ENCODE measurements around the gene PCNP.

DNA sequence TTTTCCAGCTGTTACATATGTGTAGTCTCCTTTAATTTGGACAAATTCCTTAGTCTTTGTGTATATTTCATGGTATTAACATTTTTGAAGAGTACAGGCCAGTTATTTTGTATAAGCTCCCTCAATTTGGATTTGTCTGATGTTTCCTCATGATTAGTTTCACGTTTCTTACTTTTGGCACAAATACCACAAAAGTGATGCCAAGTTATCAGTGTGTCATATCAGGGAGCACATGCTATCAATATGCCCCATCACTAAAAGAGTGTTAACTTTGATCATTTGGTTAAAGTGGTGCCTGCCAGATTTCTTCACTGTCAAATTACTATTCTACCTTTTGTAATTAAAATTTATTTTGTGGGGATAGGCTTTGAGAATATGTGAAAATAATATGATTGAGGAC, 14.6 kb downstream of the PCNP start:
- TF ChIP-seq, protein P1, sequence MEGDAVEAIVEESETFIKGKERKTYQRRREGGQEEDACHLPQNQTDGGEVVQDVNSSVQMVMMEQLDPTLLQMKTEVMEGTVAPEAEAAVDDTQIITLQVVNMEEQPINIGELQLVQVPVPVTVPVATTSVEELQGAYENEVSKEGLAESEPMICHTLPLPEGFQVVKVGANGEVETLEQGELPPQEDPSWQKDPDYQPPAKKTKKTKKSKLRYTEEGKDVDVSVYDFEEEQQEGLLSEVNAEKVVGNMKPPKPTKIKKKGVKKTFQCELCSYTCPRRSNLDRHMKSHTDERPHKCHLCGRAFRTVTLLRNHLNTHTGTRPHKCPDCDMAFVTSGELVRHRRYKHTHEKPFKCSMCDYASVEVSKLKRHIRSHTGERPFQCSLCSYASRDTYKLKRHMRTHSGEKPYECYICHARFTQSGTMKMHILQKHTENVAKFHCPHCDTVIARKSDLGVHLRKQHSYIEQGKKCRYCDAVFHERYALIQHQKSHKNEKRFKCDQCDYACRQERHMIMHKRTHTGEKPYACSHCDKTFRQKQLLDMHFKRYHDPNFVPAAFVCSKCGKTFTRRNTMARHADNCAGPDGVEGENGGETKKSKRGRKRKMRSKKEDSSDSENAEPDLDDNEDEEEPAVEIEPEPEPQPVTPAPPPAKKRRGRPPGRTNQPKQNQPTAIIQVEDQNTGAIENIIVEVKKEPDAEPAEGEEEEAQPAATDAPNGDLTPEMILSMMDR (IDR thresholded peaks at IDR 0.05) = no peak
- TF ChIP-seq POLR2A (IDR thresholded peaks at IDR 0.05) = no peak
- TF ChIP-seq POLR2AphosphoS5 (IDR thresholded peaks at IDR 0.05) = no peak

Measured in gastroesophageal sphincter (tissue), 3 donors.